Vagina (tissue), 2 donors: ENCODE results near the gene PPP1R14B. TPM values are rescaled to one million over a fixed set of nuclear protein-coding genes. Genes with fewer than 3 reads are reported as not detected.
A peak's percentile ranks its signal among the peaks of the same experiment; 100 is the strongest.

Experiments used
- DNase-seq, 2 donors: peaks; one replicate each; pipeline ENCODE4 v3.0.0-alpha.2; 2017; ENCODE audit errors: extremely low spot score in 2 of 2
- H3K27ac ChIP-seq: fragments of 200-600 bp; sonication (generic); one replicate; pipeline ENCODE4 v1.5.1; 2019
- H3K27me3 ChIP-seq: fragments of 200-600 bp; sonication (generic); one replicate; pipeline ENCODE4 v1.5.1; 2019
- H3K36me3 ChIP-seq, 2 donors: fragments of 200-600 bp; sonication (generic); one replicate each; pipeline ENCODE4 v1.5.1; 2017 to 2019
- H3K4me1 ChIP-seq: fragments of 200-600 bp; sonication (generic); one replicate; pipeline ENCODE4 v1.5.1; 2019
- H3K4me3 ChIP-seq, 2 donors: fragments of 200-600 bp; sonication (generic); 1 replicate in 1 of 2; 2 replicates in 1 of 2; pipeline ENCODE4 v1.5.1; 2016 to 2019
- H3K9me3 ChIP-seq: fragments of 200-600 bp; sonication (generic); one replicate; pipeline ENCODE4 v1.5.1; 2019
- POLR2A ChIP-seq, 2 donors: fragments of 450-650 bp; IDR thresholded peaks; one replicate each; pipeline ENCODE4 v1.6.1; 2017; ENCODE audit warnings: antibody characterized with exemption in 2 of 2, mild to moderate bottlenecking in 2 of 2, moderate library complexity in 2 of 2
- POLR2AphosphoS5 ChIP-seq, 2 donors: sonication (generic); formaldehyde crosslinking; IDR thresholded peaks; one replicate each; pipeline ENCODE4 v1.9.0; 2017; ENCODE audit warnings: antibody characterized with exemption in 2 of 2, mild to moderate bottlenecking in 2 of 2, low read depth in 1 of 2; ENCODE audit not compliant: insufficient read depth in 1 of 2
- intact Hi-C: fragments of 100-400 bp; cut with DNase I; formaldehyde crosslinking; loops from one replicate; pipeline ENCODE4 v1.15.1; 2023
- total RNA-seq: library from RNA; depleted of rRNA; stranded (reverse); fragments of >200 nt; gene quantifications from one replicate; pipeline ENCODE4 v1.2.3, GENCODE V29; 2016
- TF ChIP-seq, protein P1 (sequence below), 3 experiments: fragments of 450-650 bp in 2 of 3; fragments of 200-600 bp in 1 of 3; sonication (generic) in 1 of 3; IDR thresholded peaks; one replicate each; pipeline ENCODE4 v1.5.1; 2017 to 2019; ENCODE audit warnings: antibody characterized with exemption in 3 of 3, mild to moderate bottlenecking in 2 of 3, moderate library complexity in 2 of 3

The PPP1R14B gene, protein sequence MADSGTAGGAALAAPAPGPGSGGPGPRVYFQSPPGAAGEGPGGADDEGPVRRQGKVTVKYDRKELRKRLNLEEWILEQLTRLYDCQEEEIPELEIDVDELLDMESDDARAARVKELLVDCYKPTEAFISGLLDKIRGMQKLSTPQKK
- total RNA-seq = 85.2 TPM

DNA sequence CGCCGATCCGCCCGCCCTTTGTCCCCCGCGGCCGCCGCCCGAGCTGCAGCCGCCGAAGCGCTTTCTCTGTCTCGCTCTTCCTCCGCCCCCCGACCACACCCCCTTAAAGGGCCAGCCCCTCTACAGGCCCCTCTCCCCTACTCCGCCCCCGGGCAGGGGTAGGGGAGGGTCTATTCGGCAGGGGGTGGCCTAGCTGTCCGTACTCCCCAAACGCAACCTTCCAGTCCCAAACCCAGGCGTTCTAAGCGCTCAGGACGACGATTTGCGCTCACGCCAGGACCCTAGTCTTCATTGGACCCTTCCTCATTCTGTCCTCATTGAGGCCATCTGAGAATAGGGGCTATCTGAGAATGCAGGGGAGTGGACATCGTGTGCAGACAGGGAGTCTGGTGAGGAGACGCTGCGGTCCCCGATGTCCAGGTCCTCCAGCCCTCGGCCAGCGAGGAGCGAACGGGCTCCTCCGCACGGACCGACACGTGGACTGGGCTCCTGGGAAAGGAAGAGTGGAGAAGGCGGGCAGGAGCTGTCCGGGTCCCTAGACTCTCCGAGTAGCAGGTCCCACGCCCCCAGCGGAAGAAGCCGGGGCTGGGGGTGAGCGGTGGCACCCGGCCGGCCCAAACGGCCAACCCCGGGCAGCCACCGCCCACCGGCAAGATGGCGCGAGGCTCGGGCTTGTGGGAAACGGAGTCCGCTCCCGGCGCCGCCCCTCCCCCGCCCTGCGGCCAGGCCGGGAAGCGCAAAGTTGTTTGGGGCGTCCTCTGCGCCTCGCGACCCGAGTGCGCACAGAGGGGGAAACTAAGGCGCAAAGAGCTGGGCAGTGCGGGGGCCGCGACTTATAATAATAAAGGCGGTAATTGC, at the start of gene PPP1R14B:
TSS of gene PPP1R14B (minus strand) at position 73 of the 858 bp plus-strand sequence. CDS start 270 bp downstream, outside the sequence.
- H3K4me3 ChIP-seq = peak within 1 kb of the TSS; percentile 48 to 57
- peaks cover 0 to 12% of the 10 kb centered on the region in 2 donors for H3K36me3 ChIP-seq
- H3K4me1 ChIP-seq = peaks cover 50% of the 10 kb centered on the region
- no peaks in the 10 kb centered on the region for H3K27me3 ChIP-seq
- H3K27ac ChIP-seq = peak within 1 kb of the TSS; percentile 81
- DNase-seq = no peak
- intact Hi-C loops = loop anchor here (2.0 kb wide), 1 partner anchor 24 kb away; no protein-coding TSS in a partner anchor
- no peaks in the 10 kb centered on the region for H3K9me3 ChIP-seq
- TF ChIP-seq POLR2A (IDR thresholded peaks at IDR 0.05) (peak in 1 of 2 donors; percentile 11), POLR2AphosphoS5 (IDR thresholded peaks at IDR 0.05; ENCODE audit: insufficient read depth in 1 of 2, low read depth in 1 of 2) (peak in 1 of 2 donors; percentile 84)
- TF ChIP-seq, protein P1, sequence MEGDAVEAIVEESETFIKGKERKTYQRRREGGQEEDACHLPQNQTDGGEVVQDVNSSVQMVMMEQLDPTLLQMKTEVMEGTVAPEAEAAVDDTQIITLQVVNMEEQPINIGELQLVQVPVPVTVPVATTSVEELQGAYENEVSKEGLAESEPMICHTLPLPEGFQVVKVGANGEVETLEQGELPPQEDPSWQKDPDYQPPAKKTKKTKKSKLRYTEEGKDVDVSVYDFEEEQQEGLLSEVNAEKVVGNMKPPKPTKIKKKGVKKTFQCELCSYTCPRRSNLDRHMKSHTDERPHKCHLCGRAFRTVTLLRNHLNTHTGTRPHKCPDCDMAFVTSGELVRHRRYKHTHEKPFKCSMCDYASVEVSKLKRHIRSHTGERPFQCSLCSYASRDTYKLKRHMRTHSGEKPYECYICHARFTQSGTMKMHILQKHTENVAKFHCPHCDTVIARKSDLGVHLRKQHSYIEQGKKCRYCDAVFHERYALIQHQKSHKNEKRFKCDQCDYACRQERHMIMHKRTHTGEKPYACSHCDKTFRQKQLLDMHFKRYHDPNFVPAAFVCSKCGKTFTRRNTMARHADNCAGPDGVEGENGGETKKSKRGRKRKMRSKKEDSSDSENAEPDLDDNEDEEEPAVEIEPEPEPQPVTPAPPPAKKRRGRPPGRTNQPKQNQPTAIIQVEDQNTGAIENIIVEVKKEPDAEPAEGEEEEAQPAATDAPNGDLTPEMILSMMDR (IDR thresholded peaks at IDR 0.05) = no peak

DNA sequence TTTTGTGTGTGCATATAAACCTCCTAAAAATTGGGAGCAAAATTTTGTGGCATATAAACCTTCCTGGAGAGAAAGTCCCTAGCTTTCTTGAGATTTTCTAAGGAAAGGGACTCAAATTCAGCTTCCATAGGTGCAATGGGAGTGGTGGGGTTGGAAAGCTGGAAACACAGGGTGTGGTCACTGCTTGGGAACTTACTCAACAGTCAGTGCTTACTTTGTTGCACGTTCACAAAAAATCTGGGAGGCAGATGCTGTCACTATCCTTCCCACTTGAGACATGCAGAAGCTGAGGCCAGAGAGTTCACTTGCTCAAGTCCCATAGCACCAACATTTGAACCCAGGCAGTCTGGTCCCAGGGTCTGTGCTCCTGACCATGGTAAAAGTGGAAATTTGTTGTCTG, 49.5 kb upstream of the PPP1R14B start:
- no peak overlapping the region for H3K4me3 ChIP-seq
- H3K27ac ChIP-seq = no peak overlapping the region
- H3K27me3 ChIP-seq = peaks cover 10% of the 10 kb centered on the region
- peaks cover 38% of the 10 kb centered on the region for H3K4me1 ChIP-seq
- intact Hi-C loops = loop anchor here (5.0 kb wide), 1 partner anchor 89 kb away; the partner anchor contains the start of gene FERMT3
- TF ChIP-seq POLR2A (IDR thresholded peaks at IDR 0.05) (no peak), POLR2AphosphoS5 (IDR thresholded peaks at IDR 0.05; ENCODE audit: insufficient read depth in 1 of 2, low read depth in 1 of 2) (no peak)
- TF ChIP-seq, protein P1 (IDR thresholded peaks at IDR 0.05) = no peak
- H3K36me3 ChIP-seq = no peaks in the 10 kb centered on the region
- DNase-seq = no peak
- H3K9me3 ChIP-seq = no peaks in the 10 kb centered on the region

DNA sequence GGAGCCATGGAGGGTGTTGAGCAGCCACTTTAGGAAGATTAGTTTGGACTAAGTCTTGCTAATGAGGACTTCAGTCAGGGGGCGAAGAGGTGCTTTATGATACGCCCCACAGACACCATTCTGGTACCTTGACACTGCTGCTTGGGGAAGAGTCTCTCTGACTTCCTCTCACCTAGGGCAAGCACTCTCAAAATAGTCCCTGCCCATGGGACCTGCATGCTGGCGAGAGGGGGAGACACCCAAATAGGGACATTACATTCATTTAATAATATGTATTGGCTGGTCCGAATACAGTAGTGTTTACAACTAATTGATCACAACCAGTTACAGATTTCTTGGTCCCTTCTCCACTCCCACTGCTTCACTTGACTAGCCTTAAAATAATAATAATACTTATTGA, 49.0 kb upstream of the PPP1R14B start:
- Histone ChIP-seq H3K27me3 (peaks cover 10% of the 10 kb centered on the region), H3K27ac (no peak overlapping the region), H3K4me1 (peaks cover 41% of the 10 kb centered on the region), H3K4me3 (no peak overlapping the region), H3K9me3 (no peaks in the 10 kb centered on the region), H3K36me3 (no peaks in the 10 kb centered on the region)
- TF ChIP-seq POLR2A (IDR thresholded peaks at IDR 0.05) (no peak), POLR2AphosphoS5 (IDR thresholded peaks at IDR 0.05; ENCODE audit: insufficient read depth in 1 of 2, low read depth in 1 of 2) (no peak)
- TF ChIP-seq, protein P1 (IDR thresholded peaks at IDR 0.05) = no peak
- intact Hi-C loops = loop anchor here (5.0 kb wide), 1 partner anchor 88 kb away; the partner anchor contains the start of gene FERMT3
- DNase-seq = no peak

DNA sequence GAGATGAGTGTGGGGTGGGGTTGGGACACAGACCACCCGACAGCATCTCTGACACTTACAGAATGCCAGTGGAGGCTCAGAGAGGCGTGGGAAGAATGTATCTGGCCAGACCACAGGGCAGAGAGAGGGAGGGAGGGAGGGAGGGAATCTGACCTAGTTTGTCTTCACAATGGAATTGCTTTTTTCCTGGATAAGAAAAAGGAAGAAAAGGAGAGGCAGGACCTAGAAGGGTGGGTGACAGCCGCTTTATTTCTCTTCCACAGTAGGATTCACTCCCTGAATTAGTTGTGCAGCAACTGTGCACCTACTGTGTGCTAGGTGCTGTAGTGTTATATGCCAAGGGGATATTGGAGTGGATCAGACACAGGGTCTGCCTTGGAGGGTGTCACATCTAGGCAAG, 48.0 kb upstream of the PPP1R14B start:
- Histone ChIP-seq H3K4me1 (peaks cover 32% of the 10 kb centered on the region), H3K27me3 (peaks cover 10% of the 10 kb centered on the region), H3K36me3 (no peaks in the 10 kb centered on the region), H3K9me3 (no peaks in the 10 kb centered on the region), H3K27ac (no peak overlapping the region), H3K4me3 (no peak overlapping the region)
- DNase-seq = no peak
- intact Hi-C loops = loop anchor here (5.0 kb wide), 1 partner anchor 87 kb away; the partner anchor contains the start of gene FERMT3
- TF ChIP-seq POLR2A (IDR thresholded peaks at IDR 0.05) = no peak
- no peak for TF ChIP-seq POLR2AphosphoS5 (IDR thresholded peaks at IDR 0.05; ENCODE audit: insufficient read depth in 1 of 2, low read depth in 1 of 2)
- TF ChIP-seq, protein P1 (IDR thresholded peaks at IDR 0.05) = no peak
